Endothelial cell of umbilical vein (primary cell): ENCODE measurements around the gene FHIT.

ENCODE experiments used
- EZH2 ChIP-seq: IDR thresholded peaks from 2 replicates; pipeline ENCODE4 v1.6.1; 2012; ENCODE audit warnings: borderline replicate concordance, low read depth, mild to moderate bottlenecking, moderate library complexity, low read length, inconsistent platforms; ENCODE audit not compliant: severe bottlenecking
- FOS ChIP-seq: IDR thresholded peaks from 2 replicates; pipeline ENCODE4 v1.6.1; 2011; ENCODE audit warnings: mild to moderate bottlenecking, low read length, moderate library complexity, borderline replicate concordance; ENCODE audit not compliant: insufficient read depth
- GATA2 ChIP-seq: IDR thresholded peaks from 2 replicates; pipeline ENCODE4 v1.7.0; 2011; ENCODE audit warnings: low read depth, mild to moderate bottlenecking, moderate library complexity, mixed read lengths, low read length; ENCODE audit not compliant: insufficient read length, insufficient read depth
- MYC ChIP-seq: IDR thresholded peaks from one replicate; pipeline ENCODE4 v1.6.1; 2011; ENCODE audit warnings: mild to moderate bottlenecking, low read depth, low read length
- POLR2A ChIP-seq: IDR thresholded peaks from 2 replicates; pipeline ENCODE4 v1.6.1; 2012; ENCODE audit warnings: low read depth, mild to moderate bottlenecking, control low read depth, low read length
- POLR2AphosphoS5 ChIP-seq: IDR thresholded peaks from 2 replicates; pipeline ENCODE4 v1.6.1; 2012; ENCODE audit warnings: low read depth, mild to moderate bottlenecking, control low read depth, low read length, moderate library complexity; ENCODE audit not compliant: insufficient read depth
- TF ChIP-seq, protein P1 (sequence below), 2 donors: IDR thresholded peaks; 1 replicate in 1 of 2; 2 replicates in 1 of 2; pipeline ENCODE4 v1.5.1; 2011; ENCODE audit warnings: low read length in 2 of 2, mild to moderate bottlenecking in 2 of 2, moderate library complexity in 2 of 2, control low read depth in 1 of 2, inconsistent platforms in 1 of 2, low read depth in 1 of 2; ENCODE audit not compliant: insufficient read depth in 1 of 2; ENCODE audit errors: extremely low read depth in 1 of 2
- TF ChIP-seq, protein P2 (sequence below): IDR thresholded peaks from 2 replicates; pipeline ENCODE4 v1.6.1; 2011; ENCODE audit not compliant: insufficient read depth, insufficient read length

DNA sequence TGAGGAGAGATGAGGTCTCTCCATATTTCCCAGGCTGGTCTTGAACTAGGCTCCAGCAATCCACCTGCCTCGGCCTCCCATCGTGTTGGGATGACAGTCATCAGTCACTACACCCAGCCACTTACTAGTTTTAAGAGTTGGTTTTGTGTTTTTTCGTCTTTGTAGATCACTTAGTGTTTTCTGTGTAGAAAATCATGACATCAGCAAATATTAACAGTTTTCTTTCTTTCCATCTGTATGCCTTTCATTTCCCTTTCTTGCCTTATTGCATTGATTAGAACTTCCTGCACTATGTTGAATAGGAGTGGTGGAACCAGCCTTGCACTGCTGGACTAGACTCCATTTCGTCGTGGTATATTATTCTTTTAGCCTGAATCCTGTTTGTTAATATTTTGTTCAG lies 415.5 kb downstream of the FHIT start:
- TF ChIP-seq, protein P1, sequence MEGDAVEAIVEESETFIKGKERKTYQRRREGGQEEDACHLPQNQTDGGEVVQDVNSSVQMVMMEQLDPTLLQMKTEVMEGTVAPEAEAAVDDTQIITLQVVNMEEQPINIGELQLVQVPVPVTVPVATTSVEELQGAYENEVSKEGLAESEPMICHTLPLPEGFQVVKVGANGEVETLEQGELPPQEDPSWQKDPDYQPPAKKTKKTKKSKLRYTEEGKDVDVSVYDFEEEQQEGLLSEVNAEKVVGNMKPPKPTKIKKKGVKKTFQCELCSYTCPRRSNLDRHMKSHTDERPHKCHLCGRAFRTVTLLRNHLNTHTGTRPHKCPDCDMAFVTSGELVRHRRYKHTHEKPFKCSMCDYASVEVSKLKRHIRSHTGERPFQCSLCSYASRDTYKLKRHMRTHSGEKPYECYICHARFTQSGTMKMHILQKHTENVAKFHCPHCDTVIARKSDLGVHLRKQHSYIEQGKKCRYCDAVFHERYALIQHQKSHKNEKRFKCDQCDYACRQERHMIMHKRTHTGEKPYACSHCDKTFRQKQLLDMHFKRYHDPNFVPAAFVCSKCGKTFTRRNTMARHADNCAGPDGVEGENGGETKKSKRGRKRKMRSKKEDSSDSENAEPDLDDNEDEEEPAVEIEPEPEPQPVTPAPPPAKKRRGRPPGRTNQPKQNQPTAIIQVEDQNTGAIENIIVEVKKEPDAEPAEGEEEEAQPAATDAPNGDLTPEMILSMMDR (IDR thresholded peaks at IDR 0.05; ENCODE audit: extremely low read depth in 1 of 2, insufficient read depth in 1 of 2, low read depth in 1 of 2, low read length in 2 of 2) = no peak
- TF ChIP-seq POLR2AphosphoS5 (no peak), POLR2A (no peak), EZH2 (no peak), GATA2 (no peak), FOS (no peak), MYC (no peak)
- TF ChIP-seq, protein P2, sequence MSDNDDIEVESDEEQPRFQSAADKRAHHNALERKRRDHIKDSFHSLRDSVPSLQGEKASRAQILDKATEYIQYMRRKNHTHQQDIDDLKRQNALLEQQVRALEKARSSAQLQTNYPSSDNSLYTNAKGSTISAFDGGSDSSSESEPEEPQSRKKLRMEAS = no peak
